Measurements from ENCODE around the gene PTPN20.

DNA sequence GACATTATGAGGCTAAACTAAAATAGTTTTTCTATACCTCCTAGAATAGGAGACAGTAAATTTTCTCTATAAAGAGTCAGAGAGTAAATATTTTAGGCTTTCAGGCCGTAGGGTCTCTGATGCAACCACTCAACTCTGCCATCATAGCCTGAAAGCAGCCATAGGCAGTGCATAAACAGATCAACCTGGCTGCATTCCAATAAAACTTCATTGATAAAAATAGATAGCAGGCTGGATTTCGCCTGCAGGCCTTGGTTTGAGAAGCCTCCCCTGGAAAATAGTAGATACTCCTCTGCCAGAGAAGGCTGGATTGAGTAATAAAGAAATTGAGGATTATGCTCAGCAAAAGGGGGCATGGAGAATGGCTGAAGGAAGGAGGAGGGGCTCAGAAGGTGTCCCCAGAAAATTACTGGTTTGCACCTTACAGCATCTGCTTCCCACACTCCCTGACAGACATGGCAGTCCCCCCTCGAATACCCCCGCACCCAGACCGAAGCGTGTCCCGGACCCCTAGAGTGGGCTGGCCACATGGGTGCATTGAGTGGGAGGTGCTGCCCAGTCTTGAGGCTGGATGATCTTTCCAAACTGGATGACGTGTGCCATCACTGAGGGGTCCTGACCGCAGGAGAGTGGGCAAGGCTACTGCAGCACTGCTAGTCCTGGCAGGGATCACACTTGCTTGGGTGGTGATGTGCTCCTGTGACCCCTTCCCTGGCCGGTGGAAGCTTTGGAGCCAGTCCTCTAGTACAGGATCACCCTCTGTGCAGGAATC is 126.6 kb downstream of the PTPN20 start:
- TF ChIP-seq POLR2AphosphoS5 (IDR thresholded peaks at IDR 0.05; ENCODE audit: low read depth) (no peak), SPI1 (IDR thresholded peaks at IDR 0.05; ENCODE audit: borderline replicate concordance, low read depth) (no peak), GABPA (IDR thresholded peaks at IDR 0.05; ENCODE audit: low read depth) (no peak)
- TF ChIP-seq, protein P1, sequence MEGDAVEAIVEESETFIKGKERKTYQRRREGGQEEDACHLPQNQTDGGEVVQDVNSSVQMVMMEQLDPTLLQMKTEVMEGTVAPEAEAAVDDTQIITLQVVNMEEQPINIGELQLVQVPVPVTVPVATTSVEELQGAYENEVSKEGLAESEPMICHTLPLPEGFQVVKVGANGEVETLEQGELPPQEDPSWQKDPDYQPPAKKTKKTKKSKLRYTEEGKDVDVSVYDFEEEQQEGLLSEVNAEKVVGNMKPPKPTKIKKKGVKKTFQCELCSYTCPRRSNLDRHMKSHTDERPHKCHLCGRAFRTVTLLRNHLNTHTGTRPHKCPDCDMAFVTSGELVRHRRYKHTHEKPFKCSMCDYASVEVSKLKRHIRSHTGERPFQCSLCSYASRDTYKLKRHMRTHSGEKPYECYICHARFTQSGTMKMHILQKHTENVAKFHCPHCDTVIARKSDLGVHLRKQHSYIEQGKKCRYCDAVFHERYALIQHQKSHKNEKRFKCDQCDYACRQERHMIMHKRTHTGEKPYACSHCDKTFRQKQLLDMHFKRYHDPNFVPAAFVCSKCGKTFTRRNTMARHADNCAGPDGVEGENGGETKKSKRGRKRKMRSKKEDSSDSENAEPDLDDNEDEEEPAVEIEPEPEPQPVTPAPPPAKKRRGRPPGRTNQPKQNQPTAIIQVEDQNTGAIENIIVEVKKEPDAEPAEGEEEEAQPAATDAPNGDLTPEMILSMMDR (IDR thresholded peaks at IDR 0.05; ENCODE audit: insufficient read depth, low read length), result no peak
- TF ChIP-seq, protein P2, sequence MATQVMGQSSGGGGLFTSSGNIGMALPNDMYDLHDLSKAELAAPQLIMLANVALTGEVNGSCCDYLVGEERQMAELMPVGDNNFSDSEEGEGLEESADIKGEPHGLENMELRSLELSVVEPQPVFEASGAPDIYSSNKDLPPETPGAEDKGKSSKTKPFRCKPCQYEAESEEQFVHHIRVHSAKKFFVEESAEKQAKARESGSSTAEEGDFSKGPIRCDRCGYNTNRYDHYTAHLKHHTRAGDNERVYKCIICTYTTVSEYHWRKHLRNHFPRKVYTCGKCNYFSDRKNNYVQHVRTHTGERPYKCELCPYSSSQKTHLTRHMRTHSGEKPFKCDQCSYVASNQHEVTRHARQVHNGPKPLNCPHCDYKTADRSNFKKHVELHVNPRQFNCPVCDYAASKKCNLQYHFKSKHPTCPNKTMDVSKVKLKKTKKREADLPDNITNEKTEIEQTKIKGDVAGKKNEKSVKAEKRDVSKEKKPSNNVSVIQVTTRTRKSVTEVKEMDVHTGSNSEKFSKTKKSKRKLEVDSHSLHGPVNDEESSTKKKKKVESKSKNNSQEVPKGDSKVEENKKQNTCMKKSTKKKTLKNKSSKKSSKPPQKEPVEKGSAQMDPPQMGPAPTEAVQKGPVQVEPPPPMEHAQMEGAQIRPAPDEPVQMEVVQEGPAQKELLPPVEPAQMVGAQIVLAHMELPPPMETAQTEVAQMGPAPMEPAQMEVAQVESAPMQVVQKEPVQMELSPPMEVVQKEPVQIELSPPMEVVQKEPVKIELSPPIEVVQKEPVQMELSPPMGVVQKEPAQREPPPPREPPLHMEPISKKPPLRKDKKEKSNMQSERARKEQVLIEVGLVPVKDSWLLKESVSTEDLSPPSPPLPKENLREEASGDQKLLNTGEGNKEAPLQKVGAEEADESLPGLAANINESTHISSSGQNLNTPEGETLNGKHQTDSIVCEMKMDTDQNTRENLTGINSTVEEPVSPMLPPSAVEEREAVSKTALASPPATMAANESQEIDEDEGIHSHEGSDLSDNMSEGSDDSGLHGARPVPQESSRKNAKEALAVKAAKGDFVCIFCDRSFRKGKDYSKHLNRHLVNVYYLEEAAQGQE (IDR thresholded peaks at IDR 0.05; ENCODE audit: insufficient replicate concordance, low read depth), result no peak

Measured in HL-60 (cell line).